ENCODE data around the gene TIMM13. TPM values are rescaled to one million over a fixed set of nuclear protein-coding genes. Genes with fewer than 3 reads are reported as not detected.
"Not testable (repeated sequence)": the region's sequence is repeated elsewhere in the genome, so short reads cannot be mapped to it uniquely, and the experiment has no call there.

Gene TIMM13
- total RNA-seq, 1 donor from 2014 or later, result 39.5 TPM

DNA sequence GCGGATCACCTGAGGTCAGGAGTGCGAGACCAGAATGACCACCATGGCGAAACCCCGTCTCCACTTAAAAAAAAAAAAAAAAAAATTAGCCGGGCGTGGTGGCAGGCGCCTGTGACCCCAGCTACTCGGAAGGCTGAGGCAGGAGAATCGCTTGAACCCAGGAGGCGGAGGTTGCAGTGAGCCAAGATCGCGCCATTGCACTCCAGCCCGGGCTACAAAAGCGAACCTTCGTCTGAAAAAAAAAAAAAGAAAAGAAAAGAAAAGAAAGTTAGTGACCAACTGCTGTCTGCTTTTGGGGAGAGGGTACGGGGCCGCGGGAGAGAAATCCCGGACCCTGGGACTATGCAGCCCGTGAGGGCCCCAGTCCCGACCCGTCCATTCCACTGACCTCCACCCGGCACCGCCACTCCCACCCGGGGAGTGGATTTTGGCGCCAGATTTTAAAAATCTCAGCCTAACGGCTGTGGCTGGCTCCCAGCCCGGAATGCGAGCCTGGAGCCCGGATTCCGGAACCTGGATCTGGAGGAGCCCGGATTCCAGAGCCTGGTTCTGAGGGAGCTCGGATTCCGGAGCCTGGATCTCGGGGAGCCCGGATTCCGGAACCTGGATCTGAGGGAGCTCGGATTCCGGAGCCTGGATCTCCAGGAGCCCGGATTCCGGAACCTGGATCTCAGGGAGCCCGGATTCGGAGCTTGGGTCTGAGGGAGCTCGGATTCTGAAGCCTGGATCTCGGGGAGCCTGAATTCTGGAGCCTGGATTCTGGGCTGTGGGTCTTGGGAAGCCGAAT, 35.4 kb upstream of the TIMM13 start:
- Histone ChIP-seq H3K27me3 (ENCODE audit: control insufficient read depth, insufficient read depth, low read length) (no peaks in the 10 kb centered on the region), H3K36me3 (ENCODE audit: control insufficient read depth, insufficient read depth, low read length) (no peaks in the 10 kb centered on the region), H3K4me3 (ENCODE audit: low read depth, low read length) (peak overlapping the region; percentile 51)
- FAIRE-seq, result no peak
- peak; percentile 37 for DNase-seq (ENCODE audit: low read depth)
- TF ChIP-seq, protein P1, sequence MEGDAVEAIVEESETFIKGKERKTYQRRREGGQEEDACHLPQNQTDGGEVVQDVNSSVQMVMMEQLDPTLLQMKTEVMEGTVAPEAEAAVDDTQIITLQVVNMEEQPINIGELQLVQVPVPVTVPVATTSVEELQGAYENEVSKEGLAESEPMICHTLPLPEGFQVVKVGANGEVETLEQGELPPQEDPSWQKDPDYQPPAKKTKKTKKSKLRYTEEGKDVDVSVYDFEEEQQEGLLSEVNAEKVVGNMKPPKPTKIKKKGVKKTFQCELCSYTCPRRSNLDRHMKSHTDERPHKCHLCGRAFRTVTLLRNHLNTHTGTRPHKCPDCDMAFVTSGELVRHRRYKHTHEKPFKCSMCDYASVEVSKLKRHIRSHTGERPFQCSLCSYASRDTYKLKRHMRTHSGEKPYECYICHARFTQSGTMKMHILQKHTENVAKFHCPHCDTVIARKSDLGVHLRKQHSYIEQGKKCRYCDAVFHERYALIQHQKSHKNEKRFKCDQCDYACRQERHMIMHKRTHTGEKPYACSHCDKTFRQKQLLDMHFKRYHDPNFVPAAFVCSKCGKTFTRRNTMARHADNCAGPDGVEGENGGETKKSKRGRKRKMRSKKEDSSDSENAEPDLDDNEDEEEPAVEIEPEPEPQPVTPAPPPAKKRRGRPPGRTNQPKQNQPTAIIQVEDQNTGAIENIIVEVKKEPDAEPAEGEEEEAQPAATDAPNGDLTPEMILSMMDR (IDR thresholded peaks at IDR 0.05; ENCODE audit: insufficient read depth, low read length, severe bottlenecking), result no peak

DNA sequence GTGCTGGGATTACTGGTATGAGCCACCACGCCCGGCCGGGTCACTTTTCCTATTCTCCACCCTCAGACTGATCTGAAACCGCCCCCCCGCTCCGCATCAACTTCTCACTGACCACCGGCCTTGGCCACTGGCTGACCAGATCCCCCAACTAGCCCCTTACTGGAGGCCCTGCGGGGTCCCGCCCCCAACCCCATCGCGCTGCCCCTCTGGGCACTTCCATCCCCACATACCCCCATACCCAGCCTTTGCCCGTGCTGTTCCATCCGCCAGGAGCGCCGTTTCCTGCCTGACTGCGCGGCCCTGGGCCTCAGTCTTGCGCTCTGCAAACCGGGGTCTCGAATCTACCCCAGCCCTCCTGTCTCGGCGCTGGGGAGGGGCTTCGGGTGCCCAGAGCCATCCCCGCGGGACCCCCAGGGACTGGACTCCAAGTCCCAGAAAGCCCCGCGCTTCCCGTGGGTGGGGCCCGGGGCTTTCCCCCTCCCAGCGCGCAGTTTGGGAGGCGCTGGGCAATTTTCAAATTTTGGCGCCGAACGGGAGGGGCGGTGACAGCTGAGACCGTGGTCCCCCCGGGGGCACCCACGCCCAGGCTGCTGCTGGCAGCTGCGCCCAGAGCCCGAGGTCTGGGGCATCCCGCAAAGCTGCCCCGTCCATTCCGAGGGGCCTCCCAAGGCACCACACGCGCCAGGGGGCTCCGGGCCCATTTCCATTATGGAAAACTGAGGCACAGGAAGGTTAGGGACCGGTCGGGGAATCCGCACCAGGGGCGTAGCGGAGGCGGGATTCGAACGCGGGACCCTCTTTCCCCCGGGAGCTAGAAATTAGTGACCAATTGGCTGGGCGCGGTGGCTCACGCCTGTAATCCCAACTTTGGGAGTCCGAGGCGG, 34.6 kb upstream of the TIMM13 start:
- TF ChIP-seq, protein P1 (IDR thresholded peaks at IDR 0.05; ENCODE audit: insufficient read depth, low read length, severe bottlenecking), result peak; percentile 34
- DNase-seq (ENCODE audit: low read depth) (no peak), FAIRE-seq (no peak)
- H3K27me3 ChIP-seq (ENCODE audit: control insufficient read depth, insufficient read depth, low read length), result no peaks in the 10 kb centered on the region
- peak overlapping the region; percentile 51 for H3K4me3 ChIP-seq (ENCODE audit: low read depth, low read length)
- no peaks in the 10 kb centered on the region for H3K36me3 ChIP-seq (ENCODE audit: control insufficient read depth, insufficient read depth, low read length)

DNA sequence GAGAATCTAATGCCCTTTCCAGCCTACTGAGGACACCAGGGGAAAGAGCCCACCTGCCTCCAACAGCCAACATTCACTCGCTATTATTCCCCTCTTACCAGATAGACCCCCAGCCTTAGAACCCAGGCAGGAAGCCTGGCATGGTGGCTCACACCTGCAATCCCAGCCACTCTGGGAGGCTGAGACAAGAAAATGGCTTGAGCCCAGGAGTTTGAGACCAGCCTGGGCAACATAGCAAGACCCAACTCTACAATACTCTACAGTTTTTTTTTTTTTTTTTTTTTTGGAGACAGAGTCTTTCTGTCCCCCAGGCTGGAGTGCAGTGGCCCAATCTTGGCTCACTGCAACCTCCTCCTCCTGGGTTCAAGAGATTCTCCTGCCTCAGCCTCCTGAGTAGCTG, 32.9 kb upstream of the TIMM13 start:
- H3K27me3 ChIP-seq (ENCODE audit: control insufficient read depth, insufficient read depth, low read length), result no peaks in the 10 kb centered on the region
- H3K4me3 ChIP-seq (ENCODE audit: low read depth, low read length), result no peak overlapping the region
- DNase-seq (ENCODE audit: low read depth) (no peak), FAIRE-seq (no peak)
- TF ChIP-seq, protein P1 (IDR thresholded peaks at IDR 0.05; ENCODE audit: insufficient read depth, low read length, severe bottlenecking), result no peak
- no peaks in the 10 kb centered on the region for H3K36me3 ChIP-seq (ENCODE audit: control insufficient read depth, insufficient read depth, low read length)

DNA sequence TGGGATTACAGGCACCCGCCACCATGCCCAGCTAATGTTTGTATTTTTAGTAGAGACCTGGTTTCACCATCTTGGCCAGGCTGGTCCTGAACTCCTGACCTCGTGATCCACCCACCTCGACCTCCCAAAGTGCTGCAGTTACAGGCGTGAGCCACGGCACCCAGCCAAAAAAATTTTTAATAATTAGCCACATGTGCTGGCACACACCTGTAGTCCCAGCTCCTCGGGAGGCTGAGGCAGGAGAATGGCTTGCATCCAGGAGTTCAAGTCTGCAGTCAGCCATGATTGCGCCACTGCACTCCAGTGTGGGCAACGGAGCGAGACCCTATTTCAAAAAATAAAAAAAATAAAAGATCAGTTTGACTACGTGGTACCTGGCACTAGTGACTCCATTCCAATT, 31.4 kb upstream of the TIMM13 start:
- DNase-seq (ENCODE audit: low read depth); FAIRE-seq; H3K27me3 ChIP-seq (ENCODE audit: control insufficient read depth, insufficient read depth, low read length); H3K4me3 ChIP-seq (ENCODE audit: low read depth, low read length); H3K36me3 ChIP-seq (ENCODE audit: control insufficient read depth, insufficient read depth, low read length): not testable (repeated sequence)

DNA sequence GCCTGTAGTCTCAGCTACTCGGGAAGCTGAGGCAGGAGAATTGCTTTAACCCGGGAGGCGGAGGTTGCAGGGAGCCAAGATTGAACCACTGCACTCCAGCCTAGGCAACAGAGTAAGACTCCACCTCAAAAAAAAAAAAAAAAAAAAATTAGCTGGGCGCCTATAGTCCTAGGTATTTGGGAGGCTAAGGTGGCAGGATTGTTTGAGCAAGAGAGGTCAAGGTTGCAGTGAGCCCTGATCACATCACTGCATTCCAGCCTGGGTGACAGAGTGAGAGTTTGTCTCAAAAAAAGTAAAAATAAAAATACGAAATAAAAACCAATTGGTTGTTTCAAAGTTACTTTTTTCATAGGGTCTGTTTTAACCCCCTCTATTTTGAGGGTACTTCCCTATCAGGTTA, 30.7 kb upstream of the TIMM13 start:
- Histone ChIP-seq H3K36me3 (ENCODE audit: control insufficient read depth, insufficient read depth, low read length) (no peaks in the 10 kb centered on the region), H3K27me3 (ENCODE audit: control insufficient read depth, insufficient read depth, low read length) (no peaks in the 10 kb centered on the region), H3K4me3 (ENCODE audit: low read depth, low read length) (no peak overlapping the region)
- FAIRE-seq (no peak), DNase-seq (ENCODE audit: low read depth) (no peak)
- TF ChIP-seq, protein P1 (IDR thresholded peaks at IDR 0.05; ENCODE audit: insufficient read depth, low read length, severe bottlenecking), result no peak

DNA sequence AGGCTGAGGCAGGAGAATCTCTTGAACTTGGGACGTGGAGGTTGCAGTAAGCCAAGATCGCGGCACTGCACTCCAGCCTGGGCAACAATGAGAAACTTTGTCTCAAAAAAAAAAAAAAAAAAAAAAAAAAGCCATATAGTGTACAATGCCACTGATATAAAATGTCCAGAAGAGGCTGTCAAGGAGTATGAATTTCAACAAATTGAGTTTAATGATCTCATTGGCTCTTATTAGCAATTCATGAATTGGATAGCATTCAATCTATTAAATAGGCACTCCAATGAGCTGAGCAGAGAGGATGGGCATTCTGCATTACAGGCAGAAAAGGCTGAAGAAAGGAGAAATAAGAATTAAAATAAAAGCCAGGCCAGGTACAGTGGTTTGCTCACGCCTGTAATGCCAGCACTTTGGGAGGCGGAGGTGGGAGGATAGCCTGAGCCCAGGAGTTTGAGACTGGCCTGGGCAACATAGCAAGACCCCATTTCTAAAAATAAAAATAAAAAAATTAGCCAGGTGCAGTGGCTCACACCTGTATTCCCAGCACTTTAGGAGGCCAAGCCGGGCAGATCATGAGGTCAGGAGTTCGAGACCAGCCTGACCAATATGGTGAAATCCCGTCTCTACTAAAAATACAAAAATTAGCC, 30.1 kb upstream of the TIMM13 start:
- H3K27me3 ChIP-seq (ENCODE audit: control insufficient read depth, insufficient read depth, low read length), result no peaks in the 10 kb centered on the region
- FAIRE-seq, result no peak
- H3K36me3 ChIP-seq (ENCODE audit: control insufficient read depth, insufficient read depth, low read length), result no peaks in the 10 kb centered on the region
- H3K4me3 ChIP-seq (ENCODE audit: low read depth, low read length), result peak overlapping the region; percentile 32
- no peak for DNase-seq (ENCODE audit: low read depth)
- TF ChIP-seq, protein P1 (IDR thresholded peaks at IDR 0.05; ENCODE audit: insufficient read depth, low read length, severe bottlenecking), result no peak
